T-helper 1 cell treated with Interleukin-12 subunit alpha and Interleukin-12 subunit beta and Interleukin-4 antibody, amounts not matched to agents 30 ng/mL and 1 ng/mL, for 36 hours (primary cell): ENCODE measurements around the gene SERGEF. TPM values are rescaled to one million over a fixed set of nuclear protein-coding genes. Genes with fewer than 3 reads are reported as not detected.

Experiments
- intact Hi-C: fragments of 100-400 bp; cut with micrococcal nuclease; formaldehyde crosslinking; loops from one replicate; pipeline ENCODE4 v1.15.1; 2024
- total RNA-seq: library from RNA; stranded (reverse); gene quantifications from 2 replicates; pipeline ENCODE4 v1.2.3, GENCODE V29; 2022

Gene SERGEF
- total RNA-seq, 1 donor from 2014 or later = 31.5 TPM

GRCh38 chr11:17867341-17867740 lies 145.5 kb downstream of the SERGEF start:
- intact Hi-C loops = no loop called here

GRCh38 chr11:17865765-17866428 lies 146.9 kb downstream of the SERGEF start:
- intact Hi-C loops = no loop called here

GRCh38 chr11:17864478-17864941 lies 148.3 kb downstream of the SERGEF start:
- intact Hi-C loops = no loop called here

GRCh38 chr11:17861036-17861755 lies 151.7 kb downstream of the SERGEF start:
- intact Hi-C loops = no loop called here

GRCh38 chr11:17859552-17859951 lies 153.3 kb downstream of the SERGEF start:
- intact Hi-C loops = no loop called here

GRCh38 chr11:17855531-17856290 lies 157.1 kb downstream of the SERGEF start:
- intact Hi-C loops = no loop called here

- intact Hi-C loops = no loop called here
Measured at GRCh38 chr11:17853280-17853679, 159.6 kb downstream of the SERGEF start.

GRCh38 chr11:17852246-17852645 lies 160.6 kb downstream of the SERGEF start:
- intact Hi-C loops = no loop called here

- intact Hi-C loops = no loop called here
Measured at GRCh38 chr11:17851697-17852096, 161.2 kb downstream of the SERGEF start.

GRCh38 chr11:17850336-17850735 lies 162.5 kb downstream of the SERGEF start:
- intact Hi-C loops = no loop called here

- intact Hi-C loops = no loop called here
Measured at GRCh38 chr11:17848715-17849114, 164.1 kb downstream of the SERGEF start.

- intact Hi-C loops = no loop called here
Measured at GRCh38 chr11:17846852-17847453, 165.9 kb downstream of the SERGEF start.

GRCh38 chr11:17845431-17845881 lies 167.4 kb downstream of the SERGEF start:
- intact Hi-C loops = no loop called here

GRCh38 chr11:17840101-17840548 lies 172.7 kb downstream of the SERGEF start:
- intact Hi-C loops = no loop called here

GRCh38 chr11:17839450-17839849 lies 173.4 kb downstream of the SERGEF start:
- intact Hi-C loops = no loop called here

- intact Hi-C loops = no loop called here
Measured at GRCh38 chr11:17838102-17838501, 174.7 kb downstream of the SERGEF start.

GRCh38 chr11:17831883-17832282 lies 181.0 kb downstream of the SERGEF start:
- intact Hi-C loops = no loop called here

- intact Hi-C loops = no loop called here
Measured at GRCh38 chr11:17831228-17831627, 181.6 kb downstream of the SERGEF start.

GRCh38 chr11:17828311-17828751 lies 184.5 kb downstream of the SERGEF start:
- intact Hi-C loops = no loop called here

GRCh38 chr11:17827006-17827405 lies 185.8 kb downstream of the SERGEF start:
- intact Hi-C loops = no loop called here

- intact Hi-C loops = no loop called here
Measured at GRCh38 chr11:17822401-17822781, 190.5 kb downstream of the SERGEF start.
